ENCODE measurements around the gene SEPTIN14.
"Not testable (repeated sequence)": the region's sequence is repeated elsewhere in the genome, so short reads cannot be mapped to it uniquely, and the experiment has no call there.

Gene SEPTIN14

GRCh38 chr7:55786901-55787300 is 75.7 kb downstream of the SEPTIN14 start:
- TF ChIP-seq SPI1 (IDR thresholded peaks at IDR 0.05; ENCODE audit: low read depth, low read length): no peak
- no peak for TF ChIP-seq POLR2A (IDR thresholded peaks at IDR 0.05; ENCODE audit: low read depth, low read length)
- no peak for TF ChIP-seq PAX5 (IDR thresholded peaks at IDR 0.05; ENCODE audit: insufficient read depth, low read length, severe bottlenecking)
- no peak for TF ChIP-seq POU2F2 (IDR thresholded peaks at IDR 0.05; ENCODE audit: low read depth, low read length)
- TF ChIP-seq POLR2AphosphoS5 (IDR thresholded peaks at IDR 0.05; ENCODE audit: low read depth, low read length): no peak
- TF ChIP-seq TAF1 (IDR thresholded peaks at IDR 0.05; ENCODE audit: low read depth, low read length): no peak
- DNase-seq (ENCODE audit: insufficient read length, low spot score) (no peak), FAIRE-seq (no peak)

- FAIRE-seq; DNase-seq (ENCODE audit: insufficient read length, low spot score): not testable (repeated sequence)
Measured at GRCh38 chr7:55785444-55785843, 77.1 kb downstream of the SEPTIN14 start.

GRCh38 chr7:55784151-55784550 is 78.4 kb downstream of the SEPTIN14 start:
- TF ChIP-seq SPI1 (IDR thresholded peaks at IDR 0.05; ENCODE audit: low read depth, low read length) (no peak), POLR2A (IDR thresholded peaks at IDR 0.05; ENCODE audit: low read depth, low read length) (no peak), TAF1 (IDR thresholded peaks at IDR 0.05; ENCODE audit: low read depth, low read length) (no peak)
- no peak for FAIRE-seq
- no peak for DNase-seq (ENCODE audit: insufficient read length, low spot score)

- TF ChIP-seq SPI1 (IDR thresholded peaks at IDR 0.05; ENCODE audit: low read depth, low read length) (no peak), TAF1 (IDR thresholded peaks at IDR 0.05; ENCODE audit: low read depth, low read length) (no peak), PAX5 (IDR thresholded peaks at IDR 0.05; ENCODE audit: insufficient read depth, low read length, severe bottlenecking) (no peak)
- no peak for FAIRE-seq
- no peak for DNase-seq (ENCODE audit: insufficient read length, low spot score)
Measured at GRCh38 chr7:55778631-55779030, 83.9 kb downstream of the SEPTIN14 start.

GRCh38 chr7:55776196-55776595 is 86.4 kb downstream of the SEPTIN14 start:
- DNase-seq (ENCODE audit: insufficient read length, low spot score) (no peak), FAIRE-seq (no peak)
- TF ChIP-seq POLR2AphosphoS5 (IDR thresholded peaks at IDR 0.05; ENCODE audit: low read depth, low read length) (no peak), POU2F2 (IDR thresholded peaks at IDR 0.05; ENCODE audit: low read depth, low read length) (no peak)

- no peak for FAIRE-seq
- TF ChIP-seq SPI1 (IDR thresholded peaks at IDR 0.05; ENCODE audit: low read depth, low read length) (no peak), TAF1 (IDR thresholded peaks at IDR 0.05; ENCODE audit: low read depth, low read length) (no peak), PAX5 (IDR thresholded peaks at IDR 0.05; ENCODE audit: insufficient read depth, low read length, severe bottlenecking) (no peak), POLR2A (IDR thresholded peaks at IDR 0.05; ENCODE audit: low read depth, low read length) (no peak), POU2F2 (IDR thresholded peaks at IDR 0.05; ENCODE audit: low read depth, low read length) (no peak), POLR2AphosphoS5 (IDR thresholded peaks at IDR 0.05; ENCODE audit: low read depth, low read length) (no peak)
- DNase-seq (ENCODE audit: insufficient read length, low spot score): no peak
Measured at GRCh38 chr7:55775051-55775420, 87.5 kb downstream of the SEPTIN14 start.

- FAIRE-seq (no peak), DNase-seq (ENCODE audit: insufficient read length, low spot score) (no peak)
- TF ChIP-seq POU2F2 (IDR thresholded peaks at IDR 0.05; ENCODE audit: low read depth, low read length) (no peak), POLR2A (IDR thresholded peaks at IDR 0.05; ENCODE audit: low read depth, low read length) (no peak), TAF1 (IDR thresholded peaks at IDR 0.05; ENCODE audit: low read depth, low read length) (no peak), POLR2AphosphoS5 (IDR thresholded peaks at IDR 0.05; ENCODE audit: low read depth, low read length) (no peak)
Measured at GRCh38 chr7:55774327-55775050, 88.1 kb downstream of the SEPTIN14 start.

GRCh38 chr7:55770778-55771177 is 91.8 kb downstream of the SEPTIN14 start:
- DNase-seq (ENCODE audit: insufficient read length, low spot score): no peak
- TF ChIP-seq POU2F2 (IDR thresholded peaks at IDR 0.05; ENCODE audit: low read depth, low read length) (no peak), SPI1 (IDR thresholded peaks at IDR 0.05; ENCODE audit: low read depth, low read length) (no peak)
- FAIRE-seq: no peak

- not testable (repeated sequence) for FAIRE-seq; DNase-seq (ENCODE audit: insufficient read length, low spot score)
Measured at GRCh38 chr7:55753274-55753862, 109.2 kb downstream of the SEPTIN14 start.

GRCh38 chr7:55744706-55745105 is 117.8 kb downstream of the SEPTIN14 start:
- not testable (repeated sequence) for DNase-seq (ENCODE audit: insufficient read length, low spot score); FAIRE-seq
